HG02588 (cell line): Measurements from ENCODE around the gene LPGAT1.
"Not testable (repeated sequence)": the region's sequence is repeated elsewhere in the genome, so short reads cannot be mapped to it uniquely, and the experiment has no call there.

ENCODE experiments used
- ATAC-seq: cut with Tn5 transposase; IDR thresholded peaks from one replicate; pipeline ENCODE4 v1.9.1; 2021; ENCODE audit warnings: mild to moderate bottlenecking, moderate library complexity; ENCODE audit not compliant: unreplicated experiment

LPGAT1 gene

DNA sequence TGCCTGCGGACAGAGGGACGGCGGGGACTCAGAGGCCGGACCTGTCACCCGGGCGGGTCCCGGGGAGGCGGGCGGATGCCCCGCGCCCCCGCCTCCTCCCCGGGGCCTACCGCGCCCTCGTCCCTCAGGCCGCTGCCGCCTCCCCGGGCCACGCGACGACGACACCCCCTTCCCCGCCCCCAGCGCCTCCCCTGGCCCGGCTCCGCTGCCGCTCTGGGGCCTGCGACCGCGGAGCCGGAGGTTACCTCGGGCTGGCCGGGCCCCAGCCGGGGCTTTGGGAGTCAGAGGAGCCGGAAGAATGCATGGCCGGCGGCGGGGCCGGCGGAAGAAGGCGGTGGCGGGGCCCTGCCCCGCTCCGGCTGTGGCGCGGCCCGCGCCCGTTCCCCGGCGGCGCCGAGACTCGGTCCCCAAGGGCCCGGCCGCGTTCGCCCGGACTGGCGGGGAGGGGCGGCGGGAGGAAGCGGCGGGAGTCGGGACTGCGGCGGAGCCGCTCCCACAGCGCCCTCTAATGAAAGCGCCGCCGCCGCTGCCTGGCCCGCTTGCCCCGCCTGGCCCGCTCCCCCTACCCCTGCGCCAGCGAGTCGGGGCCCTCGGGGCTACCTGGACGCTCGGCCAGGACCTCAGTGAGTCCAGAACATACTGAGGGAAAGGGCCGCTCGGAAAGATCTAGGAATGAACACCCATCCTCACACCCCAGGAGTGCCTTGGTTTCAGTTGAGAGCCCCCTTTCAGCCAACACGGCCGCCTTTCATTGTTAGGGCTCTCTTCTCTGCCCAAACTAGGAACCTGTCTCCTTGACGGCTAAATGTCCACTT, at the start of gene LPGAT1:
Gene LPGAT1, minus strand, starts transcription at position 436 of the 815 bp plus-strand sequence. CDS start 1,467 bp downstream, outside the sequence.
- ATAC-seq = peak; percentile 81

GRCh38 chr1:211879475-211879874, 48.9 kb upstream of the LPGAT1 start:
- ATAC-seq = no peak

- no peak for ATAC-seq
Observed at GRCh38 chr1:211876851-211877590, 46.5 kb upstream of the LPGAT1 start.

- ATAC-seq = no peak
Observed at GRCh38 chr1:211875541-211875940, 45.0 kb upstream of the LPGAT1 start.

DNA sequence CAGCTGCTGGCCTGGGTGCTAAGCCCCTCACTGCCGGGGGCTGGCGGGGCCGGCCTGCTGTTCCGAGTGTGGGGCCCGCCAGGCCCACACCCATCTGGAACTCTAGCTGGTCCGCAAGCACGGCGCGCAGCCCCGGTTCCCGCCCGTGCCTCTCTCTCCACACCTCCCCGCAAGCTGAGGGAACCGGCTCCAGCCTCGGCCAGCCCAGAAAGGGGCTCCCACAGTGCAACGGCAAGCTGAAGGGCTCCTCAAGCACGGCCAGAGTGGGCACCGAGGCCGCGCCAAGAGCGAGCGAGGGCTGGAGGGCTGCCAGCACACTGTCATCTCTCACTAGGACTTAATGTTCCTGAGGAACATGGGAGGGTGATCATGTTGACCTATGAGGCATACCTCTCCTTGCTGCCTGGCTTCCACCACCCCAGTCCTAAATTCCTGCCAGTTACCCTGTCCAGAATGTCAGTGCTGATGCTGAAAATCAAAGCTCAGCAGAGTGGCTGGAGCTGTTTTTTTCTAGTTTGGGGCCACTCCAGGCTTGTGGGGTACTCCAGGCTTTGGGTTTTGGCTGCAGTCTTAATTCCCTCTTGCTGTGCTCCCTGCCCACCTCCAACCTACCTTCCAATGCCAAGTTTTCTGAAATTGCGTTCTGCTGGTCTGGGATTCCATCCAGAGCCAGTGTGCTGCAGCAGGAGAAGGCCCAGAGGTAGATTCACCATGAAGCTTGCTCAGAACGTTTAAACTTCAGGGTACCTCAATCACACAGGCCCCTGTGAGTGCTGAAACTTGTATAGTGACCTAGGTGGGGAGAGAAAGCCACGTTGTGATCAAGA, 44.2 kb upstream of the LPGAT1 start:
- no peak for ATAC-seq

DNA sequence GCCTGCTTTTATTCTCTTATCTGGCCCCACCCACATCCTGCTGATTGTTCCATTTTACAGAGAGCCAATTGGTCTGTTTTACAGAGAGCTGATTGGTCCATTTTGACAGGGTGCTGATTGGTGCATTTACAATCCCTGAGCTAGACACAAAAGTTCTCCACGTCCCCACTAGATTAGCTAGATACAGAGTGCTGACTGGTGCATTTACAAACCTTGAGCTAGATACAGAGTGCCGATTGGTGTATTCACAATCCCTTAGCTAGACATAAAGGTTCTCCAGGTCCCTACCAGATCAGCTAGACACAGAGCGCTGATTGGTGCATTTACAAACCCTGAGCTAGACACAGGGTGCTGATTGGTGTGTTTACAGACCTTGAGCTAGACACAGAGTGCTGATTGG, 43.2 kb upstream of the LPGAT1 start:
- not testable (repeated sequence) for ATAC-seq

DNA sequence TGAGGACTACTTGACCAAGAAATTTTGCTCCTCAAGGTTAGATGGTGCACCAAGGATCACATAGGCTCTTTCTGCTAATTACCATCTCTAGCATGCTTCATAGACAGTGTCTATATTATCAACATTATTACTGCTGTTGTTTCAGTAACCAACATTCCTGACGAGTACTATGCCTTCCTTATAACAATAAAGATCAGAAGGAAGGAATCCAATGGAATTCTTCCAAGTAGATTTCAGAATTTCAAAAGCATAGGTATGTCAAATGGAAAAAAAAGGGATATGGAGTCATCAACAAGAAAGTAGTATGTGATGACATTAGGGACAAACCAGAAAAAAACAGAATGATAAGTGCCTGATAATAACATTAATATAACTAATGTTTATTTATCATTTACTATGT, 39.6 kb upstream of the LPGAT1 start:
- ATAC-seq = no peak

- ATAC-seq = no peak
Observed at GRCh38 chr1:211865180-211865579, 34.6 kb upstream of the LPGAT1 start.

GRCh38 chr1:211859405-211859804, 28.8 kb upstream of the LPGAT1 start:
- ATAC-seq = no peak

- ATAC-seq = no peak
Observed at GRCh38 chr1:211851174-211851573, 20.6 kb upstream of the LPGAT1 start.

- ATAC-seq = no peak
Observed at GRCh38 chr1:211843507-211844298, 13.1 kb upstream of the LPGAT1 start.

GRCh38 chr1:211843018-211843417, 12.5 kb upstream of the LPGAT1 start:
- ATAC-seq = no peak

- ATAC-seq = no peak
Observed at GRCh38 chr1:211842518-211842917, 12.0 kb upstream of the LPGAT1 start.

- no peak for ATAC-seq
Observed at GRCh38 chr1:211839106-211839505, 8.5 kb upstream of the LPGAT1 start.

GRCh38 chr1:211833174-211833820, 2.7 kb upstream of the LPGAT1 start:
- no peak for ATAC-seq

DNA sequence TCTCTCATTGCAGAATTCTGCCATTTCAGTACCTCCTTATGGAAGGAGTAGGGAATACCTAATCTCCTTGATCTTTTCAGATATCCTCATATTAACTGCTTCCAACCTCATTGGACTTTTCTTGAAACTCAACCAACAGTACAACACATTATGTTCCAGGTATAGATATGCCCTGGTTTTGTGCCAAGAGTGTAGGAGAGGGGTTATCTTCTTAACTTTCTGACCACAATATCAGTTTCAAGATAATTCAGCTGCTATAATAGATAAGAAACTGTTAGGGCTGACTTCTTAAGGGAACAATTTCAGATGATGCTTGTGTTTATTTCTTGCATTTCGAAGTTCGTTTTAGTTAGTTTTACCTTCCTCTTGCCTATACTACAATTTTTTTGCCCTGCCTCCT, 2.1 kb upstream of the LPGAT1 start:
- ATAC-seq = no peak

- no peak for ATAC-seq
Observed at GRCh38 chr1:211831558-211832323, 1.2 kb upstream of the LPGAT1 start.

DNA sequence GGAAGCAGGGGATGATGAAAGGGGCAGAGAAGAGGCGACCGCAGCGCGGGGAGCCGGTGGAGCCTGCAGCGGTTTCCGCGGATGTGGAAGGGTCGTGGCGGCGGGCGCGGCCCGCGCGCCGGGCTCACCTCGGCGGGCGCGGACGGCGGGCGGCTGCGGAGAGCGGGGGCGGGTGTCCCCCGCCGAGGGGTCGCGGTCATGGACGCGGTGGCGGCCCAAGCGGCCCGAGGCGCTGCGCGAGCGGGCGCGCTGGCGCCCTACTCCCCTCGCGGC, 572 bp downstream of the LPGAT1 start:
- no peak for ATAC-seq

GRCh38 chr1:211829343-211830054, 1.1 kb downstream of the LPGAT1 start:
- no peak for ATAC-seq
